GM19467 (cell line): ENCODE results near the gene CPNE7.

Experiments
- ATAC-seq: cut with Tn5 transposase; IDR thresholded peaks from one replicate; pipeline ENCODE4 v1.9.1; 2021; ENCODE audit warnings: mild to moderate bottlenecking, moderate library complexity; ENCODE audit not compliant: unreplicated experiment

The CPNE7 gene

DNA sequence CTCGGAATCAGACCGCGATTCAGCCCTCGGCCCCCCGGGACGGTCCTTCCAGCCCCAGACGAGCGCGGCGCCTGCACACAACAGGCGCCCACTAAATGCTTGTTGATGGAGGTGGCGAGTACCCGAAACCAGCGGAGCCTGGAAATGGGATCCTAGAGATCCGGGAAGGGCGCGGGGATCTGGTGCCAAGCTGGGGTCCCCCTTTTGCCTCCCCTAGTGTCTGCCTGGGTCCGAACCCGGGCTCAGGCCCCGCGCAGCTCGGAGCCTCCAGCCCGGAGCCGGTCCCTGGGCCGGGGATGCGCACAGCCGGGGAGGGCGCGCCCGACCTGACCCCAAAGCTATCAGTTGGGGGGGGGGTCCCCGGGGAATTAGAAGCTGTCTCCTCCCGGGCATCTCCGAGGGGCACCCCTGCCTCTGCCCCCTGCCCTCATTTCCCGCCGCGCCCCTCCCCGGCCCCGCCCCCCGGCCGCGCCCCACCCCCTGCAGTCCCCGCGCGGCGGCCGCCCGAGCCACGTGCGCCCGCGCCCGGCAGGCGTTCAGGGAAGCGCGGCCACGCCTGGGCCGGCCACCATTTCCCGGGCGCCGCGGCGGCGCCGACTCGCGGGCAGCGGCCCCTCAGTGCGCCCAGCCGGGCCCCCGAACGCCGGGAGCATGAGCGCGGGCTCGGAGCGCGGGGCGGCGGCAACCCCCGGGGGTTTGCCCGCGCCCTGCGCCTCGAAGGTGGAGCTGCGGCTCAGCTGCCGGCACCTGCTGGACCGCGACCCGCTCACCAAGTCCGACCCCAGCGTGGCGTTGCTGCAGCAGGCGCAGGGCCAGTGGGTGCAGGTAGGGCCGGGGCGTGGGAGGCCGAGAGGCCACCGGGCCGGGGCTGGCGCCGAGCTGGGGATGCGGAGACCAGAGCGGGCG is at the start of gene CPNE7:
TSS of gene CPNE7 (plus strand) at position 512 of the 906 bp plus-strand sequence. CDS start at position 652, 140 bp downstream.
- no peak for ATAC-seq

DNA sequence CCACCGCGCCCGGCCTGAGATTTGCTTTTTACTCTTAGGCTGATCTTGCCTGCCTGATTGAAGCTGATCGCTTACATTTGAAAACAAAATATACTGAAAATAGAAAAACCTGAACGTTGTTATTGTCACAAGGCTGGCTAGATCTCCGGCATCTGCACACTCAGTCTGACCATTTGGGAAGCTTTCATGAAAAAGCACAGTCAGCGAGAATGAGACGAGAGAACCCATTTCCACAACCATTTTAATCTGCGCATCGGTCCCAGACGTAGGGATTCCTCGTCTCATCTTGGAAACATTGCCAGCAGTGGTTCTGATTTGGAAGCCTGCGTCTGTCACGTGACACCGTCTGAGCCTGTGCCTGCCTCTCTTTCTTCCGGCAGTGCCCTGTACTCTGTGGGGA is 46.5 kb upstream of the CPNE7 start:
- ATAC-seq = no peak

DNA sequence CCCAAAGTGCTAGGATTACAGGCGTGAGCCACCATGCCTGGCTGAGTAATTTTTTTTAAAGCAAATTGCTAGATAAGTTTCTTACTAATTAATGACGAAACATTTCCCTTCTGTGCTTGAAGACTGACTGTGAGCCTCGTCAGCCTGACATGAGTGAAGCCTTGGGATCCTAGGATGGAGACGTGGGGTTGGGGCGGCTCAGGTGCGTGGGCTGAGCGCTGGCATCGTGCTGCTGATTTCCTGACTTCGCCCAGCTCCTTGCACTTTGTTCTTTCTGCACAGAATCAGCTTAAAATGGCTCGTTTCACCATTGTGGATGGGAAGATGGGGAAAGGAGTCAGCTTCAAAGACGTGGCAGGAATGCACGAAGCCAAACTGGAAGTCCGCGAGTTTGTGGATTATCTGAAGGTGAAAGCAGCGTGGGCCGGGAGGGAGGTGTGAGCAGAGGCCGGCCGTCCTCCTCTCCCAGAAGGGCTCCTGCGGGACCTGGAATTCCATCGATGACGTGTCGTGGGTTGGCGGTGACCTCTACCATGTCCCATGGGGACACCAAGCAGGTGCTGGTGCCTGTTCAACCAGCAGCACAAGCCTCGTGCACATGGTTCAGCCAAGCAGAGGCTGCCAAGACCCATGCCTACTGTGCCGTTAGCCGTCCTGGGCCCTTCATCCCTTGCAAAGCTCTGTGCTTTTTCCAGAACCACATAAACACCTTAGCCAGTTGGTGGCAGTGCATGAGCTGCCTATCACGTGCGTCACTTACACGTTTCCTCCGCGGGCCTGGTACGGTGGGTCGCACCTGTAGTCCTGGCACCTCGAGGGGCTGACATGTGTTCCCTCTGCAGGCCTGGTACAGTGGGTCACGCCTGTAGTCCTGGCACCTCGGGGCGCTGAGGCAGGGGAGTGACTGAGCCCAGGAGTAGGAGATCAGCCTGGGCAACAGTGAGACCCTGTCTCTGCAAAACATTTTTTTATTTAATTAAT is 44.9 kb upstream of the CPNE7 start:
- no peak for ATAC-seq

DNA sequence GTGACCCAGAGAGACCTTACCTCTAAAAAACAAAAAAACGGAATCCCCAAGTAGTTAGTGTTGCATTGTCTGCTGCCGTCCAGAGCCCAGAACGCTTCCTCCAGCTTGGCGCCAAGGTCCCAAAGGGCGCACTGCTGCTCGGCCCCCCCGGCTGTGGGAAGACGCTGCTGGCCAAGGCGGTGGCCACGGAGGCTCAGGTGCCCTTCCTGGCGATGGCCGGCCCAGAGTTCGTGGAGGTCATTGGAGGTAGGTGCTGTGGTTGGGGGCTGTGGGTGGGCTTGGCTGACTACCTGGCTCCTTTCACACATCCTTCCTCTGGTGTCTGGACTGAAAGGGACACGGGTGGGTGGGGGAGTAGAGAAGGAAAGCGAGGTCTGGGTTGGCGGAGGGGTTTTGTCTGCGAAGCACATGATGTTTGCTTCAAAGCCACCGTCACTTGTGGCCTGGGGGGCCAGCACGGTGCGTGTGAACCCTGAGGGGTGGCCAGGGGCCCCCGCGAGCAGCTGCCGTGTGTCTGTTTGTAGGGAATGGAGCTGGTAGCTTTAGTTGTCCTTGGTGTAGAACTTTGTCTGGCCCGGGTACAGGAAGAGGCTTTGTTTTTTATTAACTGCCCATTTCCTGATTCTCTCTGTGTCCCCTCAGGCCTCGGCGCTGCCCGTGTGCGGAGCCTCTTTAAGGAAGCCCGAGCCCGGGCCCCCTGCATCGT is 43.6 kb upstream of the CPNE7 start:
- ATAC-seq = no peak

DNA sequence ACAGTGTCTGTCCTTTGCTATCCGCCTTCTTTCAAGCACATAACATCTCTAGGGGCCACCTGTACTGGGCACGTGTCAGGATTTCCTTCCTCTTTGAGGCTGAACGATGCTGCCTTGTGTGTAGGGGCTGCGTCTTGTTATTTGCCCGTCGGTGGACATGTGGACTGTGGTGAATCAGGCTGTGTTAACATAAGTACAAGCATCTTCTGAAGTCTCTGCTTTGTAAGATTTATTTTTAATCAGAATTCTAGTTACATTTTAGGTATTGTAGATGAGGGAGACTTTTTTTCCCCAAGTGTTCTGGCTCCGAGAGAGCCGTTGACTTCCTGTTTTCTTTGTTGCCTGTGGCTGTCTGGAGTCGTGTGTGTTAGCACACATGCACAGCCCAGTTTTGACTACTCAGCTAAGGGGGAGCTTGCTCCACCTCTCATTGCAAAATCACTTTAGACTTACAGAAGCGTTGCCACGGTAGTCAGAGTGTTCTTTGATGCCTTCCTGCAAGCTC is 41.3 kb upstream of the CPNE7 start:
- no peak for ATAC-seq

DNA sequence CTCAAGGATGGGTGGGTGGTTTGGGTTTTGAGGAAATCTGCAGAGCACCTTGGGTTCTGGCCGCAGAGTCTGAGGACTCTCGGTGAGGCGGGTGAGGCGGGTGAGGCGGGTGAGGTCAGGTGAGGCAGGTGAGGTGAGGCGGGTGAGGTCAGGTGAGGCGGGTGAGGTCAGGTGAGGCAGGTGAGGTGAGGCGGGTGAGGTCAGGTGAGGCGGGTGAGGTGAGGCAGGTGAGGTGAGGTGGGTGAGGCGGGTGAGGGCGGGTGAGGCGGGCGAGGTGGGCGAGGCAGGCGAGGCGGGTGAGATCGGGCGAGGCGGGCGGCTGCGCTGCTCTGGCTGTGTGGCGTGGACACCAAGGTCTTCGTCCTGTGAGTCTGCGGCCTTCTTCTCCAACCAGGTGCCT is 39.2 kb upstream of the CPNE7 start:
- ATAC-seq = no peak

DNA sequence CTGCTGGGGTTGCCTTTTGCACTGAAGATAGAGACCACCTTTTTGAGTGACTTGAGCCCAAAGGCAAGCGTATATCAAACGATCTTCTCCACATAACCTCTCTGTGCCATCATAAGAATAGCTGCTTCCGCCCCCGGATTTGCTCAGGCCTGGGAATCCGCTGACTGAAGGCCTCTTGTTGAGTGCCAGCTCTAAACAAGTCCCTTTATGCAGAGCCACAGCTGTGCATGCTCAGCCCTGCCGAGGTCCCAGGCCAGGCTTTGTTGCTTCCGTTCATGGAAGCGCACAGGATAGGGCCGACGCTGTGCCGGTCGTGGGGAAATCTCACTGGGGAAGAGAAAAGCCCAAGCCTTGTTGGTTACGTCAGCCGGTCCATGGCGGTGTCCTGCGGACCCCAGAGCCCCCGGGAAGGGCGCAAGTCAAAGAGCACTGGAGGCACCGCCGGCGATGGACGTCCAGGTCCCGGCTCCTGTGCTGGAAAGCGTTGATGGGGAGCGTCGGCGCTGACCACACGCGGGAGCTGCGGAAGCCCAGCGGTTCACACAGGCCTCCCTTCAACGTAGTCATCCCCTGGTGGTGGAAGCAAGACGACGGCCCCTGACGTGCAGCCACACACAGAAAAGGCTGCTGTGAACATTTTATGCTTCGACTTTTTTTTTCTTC is 38.5 kb upstream of the CPNE7 start:
- ATAC-seq = no peak

DNA sequence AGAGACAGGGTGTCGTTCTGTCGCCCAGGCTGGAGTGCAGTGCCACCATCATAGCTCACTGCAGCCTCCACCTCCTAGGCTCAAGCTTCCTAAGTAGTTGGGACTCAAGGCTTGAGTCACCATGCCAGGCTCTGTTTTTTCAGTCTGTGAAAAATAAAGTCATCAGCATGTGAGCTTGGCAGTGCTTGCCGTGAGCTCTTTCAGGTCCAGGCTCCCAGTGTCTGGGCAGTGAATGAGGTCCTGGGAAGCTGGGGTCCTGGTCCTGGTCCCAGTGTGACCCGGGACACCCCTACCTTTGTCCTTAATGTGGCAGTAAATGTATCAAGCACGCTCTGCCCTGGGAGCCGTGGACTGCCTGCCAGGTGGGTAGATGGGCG is 38.0 kb upstream of the CPNE7 start:
- ATAC-seq = no peak

DNA sequence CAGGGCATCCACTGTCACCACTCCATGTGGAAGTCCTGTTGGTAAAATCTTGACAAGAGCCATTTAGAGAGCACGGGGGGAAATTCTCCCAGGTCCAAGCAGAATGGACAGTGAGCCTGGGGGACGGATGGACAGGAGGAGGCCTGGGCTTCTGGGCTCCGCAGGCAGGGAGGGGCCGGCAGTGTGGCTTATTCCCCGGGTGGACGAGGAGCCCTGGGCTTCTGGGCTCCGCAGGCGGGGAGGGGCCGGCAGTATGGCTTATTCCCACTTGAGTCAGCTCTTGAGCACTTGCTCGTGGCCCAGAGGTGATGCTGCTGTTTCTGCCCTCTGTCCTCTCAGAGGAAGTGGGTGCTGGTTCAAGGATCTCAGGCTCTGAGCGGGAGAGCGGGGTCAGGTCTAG is 37.3 kb upstream of the CPNE7 start:
- ATAC-seq = no peak

DNA sequence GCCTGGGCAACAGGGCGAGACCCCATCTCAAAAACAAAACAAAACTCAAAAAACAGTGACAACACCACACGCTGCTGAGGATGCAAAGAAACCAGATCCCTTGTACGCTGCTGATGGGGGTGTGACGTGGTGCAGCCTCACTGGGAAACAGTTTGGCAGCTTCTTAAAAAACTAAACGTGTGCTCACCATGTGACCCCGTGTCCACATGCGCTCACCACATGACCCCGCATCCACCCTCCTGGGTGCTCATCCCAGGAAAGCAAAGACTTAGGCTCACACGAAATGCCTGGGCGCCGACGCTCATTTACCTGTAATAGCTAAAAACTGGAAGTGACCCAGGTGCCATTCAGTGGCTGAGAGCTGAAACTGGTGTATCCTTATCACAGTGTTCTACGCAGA is 35.0 kb upstream of the CPNE7 start:
- ATAC-seq = no peak

DNA sequence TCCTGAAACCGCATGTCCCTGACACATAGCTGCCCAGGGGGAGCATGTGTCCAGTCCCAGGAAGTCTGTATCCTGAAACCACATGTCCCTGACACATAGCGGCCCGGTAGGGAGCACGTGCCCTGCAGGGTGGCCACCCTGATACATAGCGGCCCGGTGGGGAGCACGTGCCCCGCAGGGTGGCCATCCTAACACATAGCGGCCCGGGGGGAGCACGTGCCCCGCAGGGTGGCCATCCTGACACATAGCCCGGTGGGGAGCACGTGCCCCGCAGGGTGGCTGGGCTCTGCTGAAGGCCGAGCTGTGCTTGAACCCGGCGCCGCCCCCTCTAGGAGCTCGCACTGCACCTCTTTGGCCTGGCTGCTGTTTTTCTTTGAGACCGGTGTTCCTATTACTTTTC is 33.8 kb upstream of the CPNE7 start:
- ATAC-seq = no peak

DNA sequence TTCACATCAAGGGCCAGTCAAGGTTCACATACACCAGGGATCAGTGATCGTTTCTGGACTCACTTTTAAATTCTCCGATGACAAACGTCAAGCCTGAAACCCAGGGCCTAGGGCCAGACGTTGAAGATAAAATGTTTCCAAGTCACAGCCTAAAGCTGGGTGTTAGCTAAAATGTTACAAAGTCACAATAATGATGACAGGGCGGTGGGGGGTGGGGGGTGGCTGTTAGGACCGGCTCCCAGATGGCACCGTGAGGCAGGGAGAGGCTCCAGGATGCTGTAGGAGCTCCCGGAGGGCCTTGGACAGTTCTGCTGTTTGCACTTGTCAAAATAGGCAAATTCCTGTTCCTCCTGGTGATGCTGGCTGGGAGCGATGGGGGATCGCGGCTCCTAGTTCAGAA is 31.4 kb upstream of the CPNE7 start:
- ATAC-seq = no peak

DNA sequence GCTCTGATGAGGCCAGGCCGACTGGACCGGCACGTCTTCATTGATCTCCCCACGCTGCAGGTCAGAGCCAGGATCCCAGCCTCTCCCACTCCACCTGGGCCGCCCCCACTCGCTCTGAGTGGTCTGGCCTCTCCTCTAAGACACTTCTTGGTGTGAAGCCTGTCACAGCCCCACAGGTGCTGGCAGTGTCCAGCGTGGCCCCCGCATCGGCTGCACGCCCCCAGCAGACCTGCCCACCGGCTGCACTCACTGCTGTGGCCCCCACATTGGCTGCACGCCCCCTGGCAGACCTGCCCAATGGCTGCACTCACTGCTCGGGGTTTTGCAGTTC is 30.9 kb upstream of the CPNE7 start:
- no peak for ATAC-seq

DNA sequence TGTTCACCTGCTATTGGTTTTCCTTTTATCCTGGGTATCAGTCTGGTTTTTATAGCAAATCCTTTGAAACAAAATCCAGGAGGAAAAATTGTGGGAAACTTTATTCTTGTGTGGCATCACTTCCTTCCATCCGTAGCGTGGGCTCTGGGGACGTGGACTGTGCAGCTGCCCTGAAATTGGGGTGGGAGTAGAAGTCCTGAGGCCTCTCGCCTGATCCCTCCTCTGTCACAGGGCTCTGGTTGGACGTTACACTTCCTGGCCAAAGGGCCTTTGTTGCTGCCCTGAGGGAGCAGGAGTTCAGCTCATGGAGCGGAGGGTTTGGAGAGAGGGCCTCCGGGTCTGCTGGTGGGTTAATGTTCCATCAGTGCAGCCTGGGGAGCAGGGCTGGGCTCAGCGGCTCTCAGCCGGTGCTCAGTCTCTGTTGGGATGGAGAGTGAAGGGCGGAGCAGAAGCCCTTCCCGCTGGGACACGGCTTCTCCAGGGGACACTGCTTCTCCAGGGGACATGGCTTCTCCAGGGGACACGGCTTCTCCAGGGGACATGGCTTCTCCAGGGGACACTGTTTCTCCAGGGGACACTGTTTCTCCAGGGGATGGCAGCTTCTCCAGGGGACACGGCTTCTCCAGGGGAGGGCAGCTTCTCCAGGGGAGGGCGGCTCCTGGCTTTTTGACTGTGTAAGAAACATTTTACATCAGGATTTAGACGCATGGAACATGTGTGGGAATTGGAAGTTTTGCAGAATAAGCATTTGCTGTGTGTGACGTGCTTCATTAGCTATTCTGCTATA is 30.3 kb upstream of the CPNE7 start:
- ATAC-seq = no peak

DNA sequence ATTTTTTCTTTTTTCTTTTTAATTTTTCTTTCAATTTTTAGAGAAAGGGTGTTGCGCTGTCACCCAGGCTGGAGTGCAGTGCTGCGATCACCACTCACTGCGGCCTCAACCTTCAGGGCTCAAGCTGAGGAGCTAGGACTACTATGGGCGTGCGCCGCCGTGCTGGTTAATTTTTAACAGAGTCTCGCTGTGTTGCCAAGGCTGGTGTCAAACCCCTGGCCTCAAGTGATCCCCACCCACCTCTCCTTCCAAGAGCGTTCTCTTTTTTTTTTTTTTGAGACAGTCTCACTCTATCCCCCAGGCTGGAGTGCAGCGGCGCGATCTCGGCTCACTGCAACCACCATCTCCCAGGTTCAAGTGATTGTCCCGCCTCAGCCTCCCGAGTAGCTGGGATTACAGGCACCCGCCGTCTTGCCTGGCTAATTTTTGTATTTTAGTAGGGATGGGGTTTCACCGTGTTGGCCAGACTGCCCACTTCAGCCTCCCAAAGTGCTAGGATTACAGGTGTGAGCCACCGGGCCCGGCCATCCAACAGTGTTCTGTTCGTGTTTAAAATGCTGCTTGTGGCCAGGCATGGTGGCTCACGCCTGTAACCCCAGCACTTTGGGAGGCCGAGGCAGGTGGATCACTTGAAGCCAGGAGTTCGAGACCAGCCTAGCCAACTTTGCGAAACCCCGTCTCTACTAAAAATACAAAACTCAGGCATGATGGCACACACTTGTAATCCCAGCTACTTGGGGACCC is 29.6 kb upstream of the CPNE7 start:
- ATAC-seq = no peak

DNA sequence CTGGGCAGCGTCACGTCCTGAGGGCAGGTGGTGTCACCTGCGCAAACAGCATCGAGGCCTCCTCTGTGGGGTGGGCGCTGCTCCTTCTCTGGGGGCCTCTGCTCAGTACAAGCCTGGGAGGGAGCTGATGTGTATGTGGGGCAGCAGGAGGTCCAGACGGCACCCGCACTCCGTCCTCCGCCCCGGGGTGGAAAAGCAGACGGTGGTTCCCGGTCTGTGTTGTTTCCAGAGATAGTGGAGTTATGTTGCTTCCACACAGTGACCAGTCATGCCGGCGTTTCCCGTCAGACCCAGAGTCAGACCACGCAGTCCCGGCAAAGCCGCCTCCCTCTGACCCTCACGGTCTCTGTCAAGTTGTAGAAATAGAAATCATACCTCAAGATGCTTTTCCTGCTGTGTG is 28.8 kb upstream of the CPNE7 start:
- ATAC-seq = no peak

DNA sequence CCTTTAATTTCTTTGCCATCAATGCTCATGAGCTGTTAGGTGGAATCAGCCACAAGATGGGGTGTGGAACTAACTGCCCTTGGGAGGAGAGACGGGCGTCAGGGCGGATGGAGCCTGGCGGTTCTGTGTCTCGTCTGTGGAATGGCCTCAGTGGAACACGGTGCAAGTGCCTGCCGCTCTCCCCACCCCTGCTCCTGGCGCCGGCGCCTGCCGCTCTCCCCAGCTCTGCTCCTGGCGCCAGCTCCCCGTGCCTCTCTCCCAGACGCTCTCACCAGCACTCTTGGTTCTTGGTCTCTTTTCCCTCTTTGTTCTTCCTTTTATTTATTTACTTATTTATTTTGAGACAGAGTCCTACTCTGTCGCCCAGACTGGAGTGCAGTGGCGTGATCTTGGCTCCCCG is 28.3 kb upstream of the CPNE7 start:
- no peak for ATAC-seq

DNA sequence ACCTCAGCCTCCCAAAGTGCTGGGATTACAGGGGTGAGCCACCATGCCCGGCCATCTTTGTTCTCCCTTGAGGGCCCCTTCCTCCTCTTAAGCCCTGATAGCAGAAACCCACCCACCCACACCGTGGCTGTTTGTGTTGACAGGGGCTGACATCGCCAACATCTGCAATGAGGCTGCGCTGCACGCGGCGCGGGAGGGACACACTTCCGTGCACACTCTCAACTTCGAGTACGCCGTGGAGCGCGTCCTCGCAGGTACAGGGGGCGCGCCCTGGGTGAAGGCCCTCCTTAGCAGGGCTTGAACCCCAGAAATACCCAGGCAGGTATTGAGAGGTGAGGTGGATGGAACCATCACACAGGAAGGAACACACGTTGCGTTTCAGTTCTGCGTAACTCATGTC is 27.7 kb upstream of the CPNE7 start:
- no peak for ATAC-seq

DNA sequence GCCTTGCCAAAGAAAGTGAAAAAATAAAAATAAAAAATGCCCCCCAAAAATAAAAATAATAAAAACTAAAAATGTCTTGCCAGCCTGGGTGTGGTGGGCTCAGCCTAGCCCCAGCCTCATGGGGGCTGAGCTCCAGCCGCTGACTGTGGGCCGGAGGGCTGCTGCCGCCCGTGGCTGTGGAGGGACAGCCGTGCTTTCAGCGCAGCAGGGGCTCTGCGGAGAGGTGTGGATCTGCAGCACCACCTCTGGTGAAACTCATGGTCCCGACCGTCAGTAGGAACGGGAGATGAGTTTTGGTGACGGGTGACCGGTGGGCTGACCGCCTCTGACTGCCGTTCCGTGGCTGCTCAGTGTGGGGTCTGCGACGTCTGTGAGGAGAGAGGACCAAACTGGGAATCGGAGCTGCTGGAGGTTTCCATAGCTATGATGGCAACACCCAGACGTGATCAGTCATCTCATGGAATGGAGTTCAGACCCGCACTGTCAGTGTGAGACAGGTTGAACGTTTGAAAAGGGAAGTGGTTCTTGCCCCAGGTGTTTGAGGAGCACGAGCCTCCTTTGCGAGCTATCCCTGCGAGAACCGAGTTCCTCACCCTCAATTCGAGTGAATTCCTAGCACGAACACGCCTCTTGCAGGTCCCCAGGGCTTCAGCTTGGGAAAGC is 27.1 kb upstream of the CPNE7 start:
- ATAC-seq = no peak
